ENCODE data around the gene TNFRSF12A. TPM values are rescaled to one million over a fixed set of nuclear protein-coding genes. Genes with fewer than 3 reads are reported as not detected.

The TNFRSF12A gene
- polyA plus RNA-seq, 1 donor, result 48.4 TPM

- H3K9me3 ChIP-seq (ENCODE audit: control insufficient read depth, low read depth, low read length), result peaks cover 6% of the 10 kb centered on the region
- H3K4me3 ChIP-seq (ENCODE audit: low read length), result no peak overlapping the region
- peaks cover 34% of the 10 kb centered on the region for H3K4me1 ChIP-seq (ENCODE audit: control insufficient read depth, insufficient read depth, low read length)
- no CpG with 5 or more reads among the region's 8 CpGs for WGBS (ENCODE audit: insufficient coverage, low lambda C conversion rate)
- H3K27ac ChIP-seq (ENCODE audit: low read length), result no peak overlapping the region
- no peak for DNase-seq
- H3K36me3 ChIP-seq (ENCODE audit: control insufficient read depth, insufficient read depth, low read length), result peaks cover 27% of the 10 kb centered on the region
- H3K27me3 ChIP-seq (ENCODE audit: control insufficient read depth, insufficient read depth, low read length), result peaks cover 25% of the 10 kb centered on the region
Observed at GRCh38 chr16:3026003-3026378, 5.8 kb downstream of the TNFRSF12A start.

GRCh38 chr16:3026609-3027488 is 6.7 kb downstream of the TNFRSF12A start:
- peaks cover 29% of the 10 kb centered on the region for H3K4me1 ChIP-seq (ENCODE audit: control insufficient read depth, insufficient read depth, low read length)
- no peak overlapping the region for H3K4me3 ChIP-seq (ENCODE audit: low read length)
- H3K27ac ChIP-seq (ENCODE audit: low read length), result no peak overlapping the region
- DNase-seq, result peak in 1 of 2 donors; percentile 3
- H3K36me3 ChIP-seq (ENCODE audit: control insufficient read depth, insufficient read depth, low read length), result peaks cover 27% of the 10 kb centered on the region
- H3K9me3 ChIP-seq (ENCODE audit: control insufficient read depth, low read depth, low read length), result peaks cover 6% of the 10 kb centered on the region
- no CpG with 5 or more reads among the region's 24 CpGs for WGBS (ENCODE audit: insufficient coverage, low lambda C conversion rate)
- peaks cover 26% of the 10 kb centered on the region for H3K27me3 ChIP-seq (ENCODE audit: control insufficient read depth, insufficient read depth, low read length)

- no CpG with 5 or more reads among the region's 8 CpGs for WGBS (ENCODE audit: insufficient coverage, low lambda C conversion rate)
- no peak overlapping the region for H3K4me3 ChIP-seq (ENCODE audit: low read length)
- H3K27me3 ChIP-seq (ENCODE audit: control insufficient read depth, insufficient read depth, low read length), result peaks cover 30% of the 10 kb centered on the region
- H3K9me3 ChIP-seq (ENCODE audit: control insufficient read depth, low read depth, low read length), result peaks cover 6% of the 10 kb centered on the region
- H3K27ac ChIP-seq (ENCODE audit: low read length), result no peak overlapping the region
- peaks cover 27% of the 10 kb centered on the region for H3K36me3 ChIP-seq (ENCODE audit: control insufficient read depth, insufficient read depth, low read length)
- H3K4me1 ChIP-seq (ENCODE audit: control insufficient read depth, insufficient read depth, low read length), result peaks cover 25% of the 10 kb centered on the region
- no peak for DNase-seq
Observed at GRCh38 chr16:3027489-3027795, 7.3 kb downstream of the TNFRSF12A start.

- peak; percentile 86 to 88 for DNase-seq
- Histone ChIP-seq H3K9me3 (ENCODE audit: control insufficient read depth, low read depth, low read length) (peaks cover 6% of the 10 kb centered on the region), H3K27ac (ENCODE audit: low read length) (peak overlapping the region; percentile 35), H3K4me1 (ENCODE audit: control insufficient read depth, insufficient read depth, low read length) (peaks cover 18% of the 10 kb centered on the region), H3K36me3 (ENCODE audit: control insufficient read depth, insufficient read depth, low read length) (peaks cover 24% of the 10 kb centered on the region), H3K27me3 (ENCODE audit: control insufficient read depth, insufficient read depth, low read length) (peaks cover 32% of the 10 kb centered on the region), H3K4me3 (ENCODE audit: low read length) (no peak overlapping the region)
- WGBS (ENCODE audit: insufficient coverage, low lambda C conversion rate), result no CpG with 5 or more reads among the region's 58 CpGs
Observed at GRCh38 chr16:3027983-3028715, 8.0 kb downstream of the TNFRSF12A start.

- Histone ChIP-seq H3K36me3 (ENCODE audit: control insufficient read depth, insufficient read depth, low read length) (peaks cover 24% of the 10 kb centered on the region), H3K9me3 (ENCODE audit: control insufficient read depth, low read depth, low read length) (peaks cover 6% of the 10 kb centered on the region), H3K27me3 (ENCODE audit: control insufficient read depth, insufficient read depth, low read length) (peaks cover 32% of the 10 kb centered on the region), H3K4me3 (ENCODE audit: low read length) (no peak overlapping the region), H3K27ac (ENCODE audit: low read length) (no peak overlapping the region), H3K4me1 (ENCODE audit: control insufficient read depth, insufficient read depth, low read length) (peaks cover 15% of the 10 kb centered on the region)
- no CpG with 5 or more reads among the region's 15 CpGs for WGBS (ENCODE audit: insufficient coverage, low lambda C conversion rate)
- DNase-seq, result no peak
Observed at GRCh38 chr16:3028716-3029319, 8.7 kb downstream of the TNFRSF12A start.

GRCh38 chr16:3029491-3030221 is 9.5 kb downstream of the TNFRSF12A start:
- peaks cover 34% of the 10 kb centered on the region for H3K27me3 ChIP-seq (ENCODE audit: control insufficient read depth, insufficient read depth, low read length)
- H3K4me1 ChIP-seq (ENCODE audit: control insufficient read depth, insufficient read depth, low read length), result peaks cover 15% of the 10 kb centered on the region
- peak in 1 of 2 donors; percentile 45 for DNase-seq
- H3K36me3 ChIP-seq (ENCODE audit: control insufficient read depth, insufficient read depth, low read length), result peaks cover 24% of the 10 kb centered on the region
- no peak overlapping the region for H3K4me3 ChIP-seq (ENCODE audit: low read length)
- WGBS (ENCODE audit: insufficient coverage, low lambda C conversion rate), result no CpG with 5 or more reads among the region's 59 CpGs
- H3K27ac ChIP-seq (ENCODE audit: low read length), result no peak overlapping the region
- peaks cover 6% of the 10 kb centered on the region for H3K9me3 ChIP-seq (ENCODE audit: control insufficient read depth, low read depth, low read length)

GRCh38 chr16:3030222-3031212 is 10.3 kb downstream of the TNFRSF12A start:
- peaks cover 23% of the 10 kb centered on the region for H3K36me3 ChIP-seq (ENCODE audit: control insufficient read depth, insufficient read depth, low read length)
- H3K9me3 ChIP-seq (ENCODE audit: control insufficient read depth, low read depth, low read length), result peaks cover 6% of the 10 kb centered on the region
- DNase-seq, result no peak
- H3K4me3 ChIP-seq (ENCODE audit: low read length), result no peak overlapping the region
- no CpG with 5 or more reads among the region's 33 CpGs for WGBS (ENCODE audit: insufficient coverage, low lambda C conversion rate)
- peaks cover 40% of the 10 kb centered on the region for H3K27me3 ChIP-seq (ENCODE audit: control insufficient read depth, insufficient read depth, low read length)
- H3K27ac ChIP-seq (ENCODE audit: low read length), result no peak overlapping the region
- H3K4me1 ChIP-seq (ENCODE audit: control insufficient read depth, insufficient read depth, low read length), result peaks cover 12% of the 10 kb centered on the region

GRCh38 chr16:3032624-3033023 is 12.5 kb downstream of the TNFRSF12A start:
- Histone ChIP-seq H3K4me1 (ENCODE audit: control insufficient read depth, insufficient read depth, low read length) (peaks cover 15% of the 10 kb centered on the region), H3K27ac (ENCODE audit: low read length) (no peak overlapping the region)
- WGBS (ENCODE audit: insufficient coverage, low lambda C conversion rate), result 20% methylated on average over 1 of the region's 7 CpGs

GRCh38 chr16:3035289-3035971 is 15.3 kb downstream of the TNFRSF12A start:
- no CpG with 5 or more reads among the region's 19 CpGs for WGBS (ENCODE audit: insufficient coverage, low lambda C conversion rate)
- H3K9me3 ChIP-seq (ENCODE audit: control insufficient read depth, low read depth, low read length), result peaks cover 3% of the 10 kb centered on the region
- no peaks in the 10 kb centered on the region for H3K36me3 ChIP-seq (ENCODE audit: control insufficient read depth, insufficient read depth, low read length)
- no peak overlapping the region for H3K27ac ChIP-seq (ENCODE audit: low read length)
- H3K4me3 ChIP-seq (ENCODE audit: low read length), result peak overlapping the region; percentile 59
- H3K27me3 ChIP-seq (ENCODE audit: control insufficient read depth, insufficient read depth, low read length), result peaks cover 47% of the 10 kb centered on the region
- peaks cover 20% of the 10 kb centered on the region for H3K4me1 ChIP-seq (ENCODE audit: control insufficient read depth, insufficient read depth, low read length)
- DNase-seq, result no peak

More at GRCh38 chr16:3032624-3033023, 12.5 kb downstream of the TNFRSF12A start:
- Histone ChIP-seq H3K36me3 (ENCODE audit: control insufficient read depth, insufficient read depth, low read length) (peaks cover 2% of the 10 kb centered on the region), H3K4me3 (ENCODE audit: low read length) (no peak overlapping the region), H3K27me3 (ENCODE audit: control insufficient read depth, insufficient read depth, low read length) (peaks cover 60% of the 10 kb centered on the region), H3K9me3 (ENCODE audit: control insufficient read depth, low read depth, low read length) (peaks cover 3% of the 10 kb centered on the region)
- DNase-seq, result peak in 1 of 2 donors; percentile 34
